GM18517 (cell line): Measurements from ENCODE around the gene TMEM135.

Experiments
- ATAC-seq: cut with Tn5 transposase; IDR thresholded peaks from one replicate; pipeline ENCODE4 v1.9.1; 2021; ENCODE audit warnings: mild to moderate bottlenecking, moderate library complexity; ENCODE audit not compliant: unreplicated experiment

The TMEM135 gene

GRCh38 chr11:87296627-87297026 is 258.9 kb downstream of the TMEM135 start:
- no peak for ATAC-seq

GRCh38 chr11:87298155-87298554 is 260.4 kb downstream of the TMEM135 start:
- ATAC-seq = no peak

- no peak for ATAC-seq
Observed at GRCh38 chr11:87299041-87299481, 261.3 kb downstream of the TMEM135 start.

GRCh38 chr11:87300640-87301380 is 263.1 kb downstream of the TMEM135 start:
- peak; percentile 77 for ATAC-seq

- ATAC-seq = no peak
Observed at GRCh38 chr11:87301785-87302540, 264.2 kb downstream of the TMEM135 start.

GRCh38 chr11:87304412-87304811 is 266.7 kb downstream of the TMEM135 start:
- ATAC-seq = no peak

GRCh38 chr11:87306262-87306851 is 268.6 kb downstream of the TMEM135 start:
- no peak for ATAC-seq

- ATAC-seq = no peak
Observed at GRCh38 chr11:87307101-87307500, 269.4 kb downstream of the TMEM135 start.

- ATAC-seq = no peak
Observed at GRCh38 chr11:87315229-87315628, 277.5 kb downstream of the TMEM135 start.

GRCh38 chr11:87316491-87316890 is 278.8 kb downstream of the TMEM135 start:
- ATAC-seq = no peak

GRCh38 chr11:87317441-87317840 is 279.7 kb downstream of the TMEM135 start:
- no peak for ATAC-seq

- ATAC-seq = no peak
Observed at GRCh38 chr11:87320123-87320522, 282.4 kb downstream of the TMEM135 start.

- no peak for ATAC-seq
Observed at GRCh38 chr11:87322568-87322967, 284.8 kb downstream of the TMEM135 start.

GRCh38 chr11:87323899-87324298 is 286.2 kb downstream of the TMEM135 start:
- ATAC-seq = no peak

GRCh38 chr11:87324817-87325489 is 287.2 kb downstream of the TMEM135 start:
- peak; percentile 48 for ATAC-seq

GRCh38 chr11:87325490-87325872 is 287.7 kb downstream of the TMEM135 start:
- ATAC-seq = no peak

GRCh38 chr11:87326594-87326993 is 288.9 kb downstream of the TMEM135 start:
- ATAC-seq = no peak

GRCh38 chr11:87329172-87329571 is 291.4 kb downstream of the TMEM135 start:
- ATAC-seq = no peak

GRCh38 chr11:87330187-87330601 is 292.5 kb downstream of the TMEM135 start:
- no peak for ATAC-seq

- no peak for ATAC-seq
Observed at GRCh38 chr11:87331273-87331672, 293.5 kb downstream of the TMEM135 start.

- ATAC-seq = no peak
Observed at GRCh38 chr11:87338046-87338639, 300.4 kb downstream of the TMEM135 start.
